ENCODE data around the gene GALNT13. TPM values are rescaled to one million over a fixed set of nuclear protein-coding genes. Genes with fewer than 3 reads are reported as not detected.
A peak's percentile ranks its signal among the peaks of the same experiment; 100 is the strongest.

Gene GALNT13
- total and polyA plus RNA-seq, 2 of the 13 experiments (the other 11 are each of a cell fraction or from before 2014, with no cell fraction given), result 1.3 to 5.0 TPM

DNA sequence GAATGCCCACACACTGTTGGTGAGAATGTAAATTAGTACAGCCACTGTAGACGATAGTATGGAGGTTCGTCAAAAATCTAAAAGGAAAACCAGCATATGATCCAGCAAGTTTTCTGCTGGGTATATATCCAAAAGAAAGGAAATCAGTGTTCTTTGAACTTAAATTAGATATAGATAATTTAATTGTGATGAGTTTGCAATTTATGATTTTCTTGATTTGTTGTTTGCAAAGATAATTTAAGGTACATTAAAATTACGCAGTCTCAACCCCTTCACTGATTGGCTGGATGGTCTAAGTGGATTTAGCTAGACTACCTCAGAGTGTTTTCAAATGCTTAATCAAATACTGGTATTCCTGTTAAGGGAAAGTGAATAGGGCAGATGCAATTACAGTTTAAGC, 302.2 kb downstream of the GALNT13 start:
- Histone ChIP-seq H2AFZ (ENCODE audit: low read length) (no peak overlapping the region), H3K9me3 (ENCODE audit: low read length) (no peaks in the 10 kb centered on the region), H3K4me1 (ENCODE audit: insufficient read depth, low read length) (no peaks in the 10 kb centered on the region), H3K27ac (ENCODE audit: extremely low read length, insufficient read depth, low read length) (no peak overlapping the region), H4K20me1 (ENCODE audit: insufficient read depth, low read length) (no peaks in the 10 kb centered on the region), H3K79me2 (ENCODE audit: insufficient read depth, low read length) (no peaks in the 10 kb centered on the region), H3K36me3 (replicated peaks in 1 of 2; ENCODE audit: control insufficient read depth in 1 of 2, insufficient read depth in 2 of 2, low read length in 2 of 2) (no peaks in the 10 kb centered on the region), H3K4me3 (replicated peaks in 1 of 3; ENCODE audit: insufficient read depth in 1 of 3, low read depth in 2 of 3, low read length in 3 of 3) (no peak overlapping the region), H3K9ac (ENCODE audit: insufficient read depth, low read depth, low read length) (no peak overlapping the region), H3K4me2 (ENCODE audit: low read depth, low read length) (no peak overlapping the region), H3K27me3 (ENCODE audit: control insufficient read depth in 1 of 2, insufficient read depth in 2 of 2, low read length in 2 of 2) (no peaks in the 10 kb centered on the region)
- ATAC-seq (no peak), DNase-seq (ENCODE audit: low spot score) (no peak), FAIRE-seq (no peak)
- no TSS peak for BruUV-seq (replicated peaks)
- intact Hi-C loops (cut with micrococcal nuclease; ENCODE audit: unreplicated experiment), result no loop called here
- WGBS (ENCODE audit: low lambda C conversion rate), result 3% methylated on average over 3 of the region's 3 CpGs
- TF ChIP-seq HMGXB3 (CRISPR knock-in tag; IDR thresholded peaks at IDR 0.05; ENCODE audit: borderline replicate concordance) (no peak), ZBTB7A (CRISPR knock-in tag; IDR thresholded peaks at IDR 0.05) (no peak), ZNF891 (CRISPR knock-in tag; IDR thresholded peaks at IDR 0.05) (no peak), ESRRA (CRISPR knock-in tag; IDR thresholded peaks at IDR 0.05; ENCODE audit: low read depth) (no peak), MAFK (conservative IDR thresholded peaks at IDR 0.05 in 1 of 2, IDR thresholded peaks at IDR 0.05 in 1 of 2; ENCODE audit: low read length in 2 of 2) (peak; percentile 70 to 91; a peak in 3 of 4 replicates), ZNF124 (CRISPR knock-in tag; IDR thresholded peaks at IDR 0.05) (no peak), MAFF (IDR thresholded peaks at IDR 0.05; ENCODE audit: low read depth, low read length) (peak; percentile 82), CCDC6 (CRISPR knock-in tag; IDR thresholded peaks at IDR 0.05) (no peak), FLYWCH1 (CRISPR knock-in tag; IDR thresholded peaks at IDR 0.05) (no peak), WIZ (CRISPR knock-in tag; IDR thresholded peaks at IDR 0.05) (no peak), ZC3H4 (CRISPR knock-in tag; IDR thresholded peaks at IDR 0.05; ENCODE audit: borderline replicate concordance) (no peak)
- TF ChIP-seq, protein P1, sequence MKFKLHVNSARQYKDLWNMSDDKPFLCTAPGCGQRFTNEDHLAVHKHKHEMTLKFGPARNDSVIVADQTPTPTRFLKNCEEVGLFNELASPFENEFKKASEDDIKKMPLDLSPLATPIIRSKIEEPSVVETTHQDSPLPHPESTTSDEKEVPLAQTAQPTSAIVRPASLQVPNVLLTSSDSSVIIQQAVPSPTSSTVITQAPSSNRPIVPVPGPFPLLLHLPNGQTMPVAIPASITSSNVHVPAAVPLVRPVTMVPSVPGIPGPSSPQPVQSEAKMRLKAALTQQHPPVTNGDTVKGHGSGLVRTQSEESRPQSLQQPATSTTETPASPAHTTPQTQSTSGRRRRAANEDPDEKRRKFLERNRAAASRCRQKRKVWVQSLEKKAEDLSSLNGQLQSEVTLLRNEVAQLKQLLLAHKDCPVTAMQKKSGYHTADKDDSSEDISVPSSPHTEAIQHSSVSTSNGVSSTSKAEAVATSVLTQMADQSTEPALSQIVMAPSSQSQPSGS (CRISPR knock-in tag; IDR thresholded peaks at IDR 0.05), result no peak
- TF ChIP-seq, protein P2, sequence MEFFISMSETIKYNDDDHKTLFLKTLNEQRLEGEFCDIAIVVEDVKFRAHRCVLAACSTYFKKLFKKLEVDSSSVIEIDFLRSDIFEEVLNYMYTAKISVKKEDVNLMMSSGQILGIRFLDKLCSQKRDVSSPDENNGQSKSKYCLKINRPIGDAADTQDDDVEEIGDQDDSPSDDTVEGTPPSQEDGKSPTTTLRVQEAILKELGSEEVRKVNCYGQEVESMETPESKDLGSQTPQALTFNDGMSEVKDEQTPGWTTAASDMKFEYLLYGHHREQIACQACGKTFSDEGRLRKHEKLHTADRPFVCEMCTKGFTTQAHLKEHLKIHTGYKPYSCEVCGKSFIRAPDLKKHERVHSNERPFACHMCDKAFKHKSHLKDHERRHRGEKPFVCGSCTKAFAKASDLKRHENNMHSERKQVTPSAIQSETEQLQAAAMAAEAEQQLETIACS (CRISPR knock-in tag; IDR thresholded peaks at IDR 0.05), result no peak
- POLR2A ChIA-PET, result no interaction called here
- in situ Hi-C loops (cut with HindIII; ENCODE audit: extremely low pct_ligation_motif_present, low pct_unique_long_range_greater_than_20kb), result no loop called here
- CTCF ChIA-PET (ENCODE audit: low intra/inter-chr PET ratio, low total read pairs), result no interaction called here
